Smooth muscle cell (in vitro differentiated cells): ENCODE data around the gene FGD2. TPM values are rescaled to one million over a fixed set of nuclear protein-coding genes. Genes with fewer than 3 reads are reported as not detected.

Experiments used
- DNase-seq: peaks from one replicate; lab custom pipeline; 2025; ENCODE audit not compliant: unreplicated experiment; lab: John Stamatoyannopoulos, UW
- H2AFZ ChIP-seq: fragments of 200-600 bp; sonication (generic); 2 replicates; pipeline ENCODE4 v1.6.0; 2016; ENCODE audit warnings: antibody characterized with exemption, low read depth, mild to moderate bottlenecking
- H3F3A ChIP-seq: fragments of 200-600 bp; sonication (generic); 2 replicates; pipeline ENCODE4 v1.6.0; 2017; ENCODE audit warnings: antibody characterized with exemption, low read depth
- H3K27ac ChIP-seq: fragments of 200-600 bp; sonication (generic); 2 replicates; pipeline ENCODE4 v1.5.1; 2016; ENCODE audit warnings: low read depth, mild to moderate bottlenecking
- H3K27me3 ChIP-seq: fragments of 200-600 bp; sonication (generic); 2 replicates; pipeline ENCODE4 v1.6.1; 2016; ENCODE audit warnings: low read depth, mild to moderate bottlenecking
- H3K36me3 ChIP-seq: fragments of 200-600 bp; sonication (generic); 2 replicates; pipeline ENCODE4 v1.5.1; 2016; ENCODE audit warnings: low read depth
- H3K4me1 ChIP-seq: fragments of 200-600 bp; sonication (generic); 2 replicates; pipeline ENCODE4 v1.5.1; 2016; ENCODE audit warnings: low read depth
- H3K4me2 ChIP-seq: fragments of 200-600 bp; sonication (generic); 2 replicates; pipeline ENCODE4 v1.6.0; 2016; ENCODE audit warnings: mild to moderate bottlenecking
- H3K4me3 ChIP-seq: fragments of 200-600 bp; sonication (generic); 2 replicates; pipeline ENCODE4 v1.5.1; 2016; ENCODE audit warnings: mild to moderate bottlenecking
- H3K79me2 ChIP-seq: fragments of 200-600 bp; sonication (generic); 2 replicates; pipeline ENCODE4 v1.6.0; 2016; ENCODE audit warnings: low read depth, mild to moderate bottlenecking
- H3K9ac ChIP-seq: fragments of 200-600 bp; sonication (generic); 2 replicates; pipeline ENCODE4 v1.6.0; 2016; ENCODE audit warnings: low read depth
- H3K9me3 ChIP-seq: fragments of 200-600 bp; sonication (generic); replicated peaks from 2 replicates; pipeline ENCODE4 v1.5.1; 2016; ENCODE audit warnings: low read depth
- H4K20me1 ChIP-seq: fragments of 200-600 bp; sonication (generic); 2 replicates; pipeline ENCODE4 v1.6.0; 2016; ENCODE audit warnings: low read depth
- CTCF ChIP-seq: fragments of 200-600 bp; sonication (generic); IDR thresholded peaks from 2 replicates; pipeline ENCODE4 v1.5.1; 2017; ENCODE audit warnings: borderline replicate concordance, mild to moderate bottlenecking, antibody characterized with exemption; ENCODE audit not compliant: insufficient read depth, poor library complexity, severe bottlenecking
- WGBS: methylation state at CpG from one replicate; pipeline ENCODE4 v1.1.7; 2016; ENCODE audit warnings: low lambda C conversion rate; 5-methylcytosine and 5-hydroxymethylcytosine counted together
- polyA plus RNA-seq: library from polyadenylated mRNA; unstranded; fragments of >200 nt; fragmentation: Nextera tagmentation; extraction: Ambion mirVana; gene quantifications from 2 replicates; pipeline ENCODE4 v1.2.1, GENCODE V29; 2016
- total RNA-seq: library from RNA; depleted of rRNA; stranded (reverse); fragments of >200 nt; gene quantifications from 2 replicates; pipeline ENCODE4 v1.2.3, GENCODE V29; 2014

The FGD2 gene
- total and polyA plus RNA-seq, 2 experiments from 2014 or later, result not detected

- Histone ChIP-seq H3F3A (no peaks in the 10 kb centered on the region), H3K79me2 (no peaks in the 10 kb centered on the region), H3K4me3 (no peak overlapping the region), H3K4me1 (no peaks in the 10 kb centered on the region), H2AFZ (no peak overlapping the region), H3K36me3 (no peaks in the 10 kb centered on the region), H3K4me2 (no peak overlapping the region), H3K9ac (no peak overlapping the region), H3K27me3 (no peaks in the 10 kb centered on the region), H3K27ac (no peak overlapping the region), H4K20me1 (no peaks in the 10 kb centered on the region), H3K9me3 (no peaks in the 10 kb centered on the region)
- no peak for TF ChIP-seq CTCF
- WGBS, result 83% methylated on average over 9 of the region's 9 CpGs
- DNase-seq, result no peak
Measured at GRCh38 chr6:36957773-36958271, 47.6 kb upstream of the FGD2 start.

DNA sequence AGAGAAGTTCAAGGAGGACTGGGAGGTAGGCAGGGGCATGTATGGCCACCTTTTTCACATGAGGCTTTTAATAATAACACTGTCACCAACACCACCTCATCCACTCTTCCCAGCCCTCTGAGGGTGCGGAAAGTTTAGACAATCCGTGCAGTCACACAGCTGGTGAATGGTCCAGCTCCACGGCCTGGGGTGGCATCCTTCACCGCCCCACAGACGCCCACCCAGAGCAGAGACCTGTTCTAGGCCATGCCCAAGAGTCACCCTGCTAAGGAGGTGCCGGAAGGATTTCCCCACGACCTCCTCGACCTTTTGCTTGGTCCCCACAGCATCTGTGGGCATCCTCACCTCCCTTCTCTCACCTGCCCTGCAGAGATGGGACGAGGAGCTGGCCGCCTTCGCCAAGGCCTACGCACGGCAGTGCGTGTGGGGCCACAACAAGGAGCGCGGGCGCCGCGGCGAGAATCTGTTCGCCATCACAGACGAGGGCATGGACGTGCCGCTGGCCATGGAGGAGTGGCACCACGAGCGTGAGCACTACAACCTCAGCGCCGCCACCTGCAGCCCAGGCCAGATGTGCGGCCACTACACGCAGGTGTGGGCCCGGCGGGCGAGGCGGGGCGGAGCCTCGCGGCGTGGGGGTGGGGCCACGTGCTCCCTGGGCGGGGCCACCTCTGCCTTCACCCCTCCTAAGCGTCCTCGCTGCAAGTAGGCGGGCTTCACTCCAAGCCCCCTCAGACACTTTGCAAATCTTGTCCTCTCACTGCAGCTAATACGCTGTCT, 46.5 kb upstream of the FGD2 start:
- no peak overlapping the region for H2AFZ ChIP-seq
- H3K4me2 ChIP-seq, result no peak overlapping the region
- no peak for DNase-seq
- H3K36me3 ChIP-seq, result no peaks in the 10 kb centered on the region
- H3K27ac ChIP-seq, result no peak overlapping the region
- H3K27me3 ChIP-seq, result no peaks in the 10 kb centered on the region
- H3F3A ChIP-seq, result no peaks in the 10 kb centered on the region
- WGBS, result 83% methylated on average over 44 of the region's 44 CpGs
- no peaks in the 10 kb centered on the region for H3K79me2 ChIP-seq
- H3K4me1 ChIP-seq, result no peaks in the 10 kb centered on the region
- H3K9me3 ChIP-seq, result no peaks in the 10 kb centered on the region
- TF ChIP-seq CTCF, result no peak
- H4K20me1 ChIP-seq, result no peaks in the 10 kb centered on the region
- H3K9ac ChIP-seq, result no peak overlapping the region
- no peak overlapping the region for H3K4me3 ChIP-seq

DNA sequence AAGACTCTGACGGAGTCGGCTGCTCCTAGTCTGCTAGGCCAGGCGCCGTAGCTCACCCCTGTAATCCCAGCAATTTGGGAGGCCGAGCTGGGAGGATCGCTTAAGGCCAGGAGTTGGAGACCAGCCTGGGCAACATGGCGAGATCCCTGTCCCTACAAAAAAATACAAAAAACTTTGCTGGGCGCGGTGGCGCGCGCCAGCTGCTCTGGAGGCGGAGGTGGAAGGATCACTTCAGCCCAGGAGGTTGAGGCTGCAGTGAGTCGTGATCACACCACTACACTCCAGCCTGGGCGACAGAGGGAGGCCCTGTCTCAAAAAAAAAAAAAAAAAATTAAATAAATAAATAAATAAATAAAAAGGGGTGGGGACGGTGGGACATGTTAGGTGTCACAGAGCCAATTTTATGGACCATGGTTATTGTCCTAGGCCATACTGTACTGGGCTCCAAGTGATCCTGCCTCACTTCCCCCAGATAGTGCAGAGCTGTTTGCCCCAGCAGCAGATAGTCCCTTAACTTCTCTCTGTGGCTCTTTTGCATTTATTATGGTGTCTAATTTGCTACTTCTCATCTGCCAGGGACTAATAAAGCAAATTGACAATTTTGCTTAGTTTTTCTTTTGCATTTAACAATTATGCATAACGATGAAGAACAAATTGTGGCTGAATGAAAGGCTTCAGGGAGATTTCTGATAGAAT, 45.8 kb upstream of the FGD2 start:
- no peaks in the 10 kb centered on the region for H3K4me1 ChIP-seq
- H3K27me3 ChIP-seq, result no peaks in the 10 kb centered on the region
- TF ChIP-seq CTCF, result no peak
- H3K36me3 ChIP-seq, result no peaks in the 10 kb centered on the region
- no peaks in the 10 kb centered on the region for H3F3A ChIP-seq
- no peak overlapping the region for H2AFZ ChIP-seq
- H3K4me2 ChIP-seq, result no peak overlapping the region
- H3K27ac ChIP-seq, result no peak overlapping the region
- no peak for DNase-seq
- no peaks in the 10 kb centered on the region for H3K9me3 ChIP-seq
- no peak overlapping the region for H3K4me3 ChIP-seq
- 95% methylated on average over 17 of the region's 17 CpGs for WGBS
- H3K9ac ChIP-seq, result no peak overlapping the region
- H3K79me2 ChIP-seq, result no peaks in the 10 kb centered on the region
- H4K20me1 ChIP-seq, result no peaks in the 10 kb centered on the region
